Head of caudate nucleus (tissue), 42 donors: ENCODE results near the gene IFI27L1.

ENCODE experiments used
- DNase-seq, 42 donors: peaks; one replicate each; pipeline versions ENCODE4 v3.0.0 to v3.0.0-alpha.2; 2020 to 2021; ENCODE audit warnings: mixed read lengths in 7 of 42
- intact Hi-C: fragments of 100-400 bp; cut with DNase I; formaldehyde crosslinking; loops from one replicate; pipeline ENCODE4 v1.15.0; 2022

IFI27L1 gene

DNA sequence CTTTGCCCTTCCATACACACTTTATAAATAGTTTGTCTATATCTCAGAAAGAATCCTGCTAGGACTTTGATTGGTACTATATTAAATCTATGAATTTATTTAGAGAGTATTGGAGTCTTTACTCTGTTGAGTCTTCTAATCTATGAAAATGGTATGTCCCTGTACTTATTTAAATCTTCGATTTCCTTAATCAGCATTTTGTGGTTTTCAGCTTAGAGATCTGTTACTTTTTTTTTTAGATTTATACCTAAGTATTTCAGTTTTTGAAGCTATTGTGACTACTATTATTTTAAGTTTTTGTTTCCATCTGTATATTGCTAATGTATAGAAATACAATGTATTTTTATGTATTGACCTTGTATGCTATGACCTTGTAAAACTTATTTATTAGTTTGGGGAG is 61.7 kb downstream of the IFI27L1 start:
- intact Hi-C loops, result no loop called here
- no peak for DNase-seq

DNA sequence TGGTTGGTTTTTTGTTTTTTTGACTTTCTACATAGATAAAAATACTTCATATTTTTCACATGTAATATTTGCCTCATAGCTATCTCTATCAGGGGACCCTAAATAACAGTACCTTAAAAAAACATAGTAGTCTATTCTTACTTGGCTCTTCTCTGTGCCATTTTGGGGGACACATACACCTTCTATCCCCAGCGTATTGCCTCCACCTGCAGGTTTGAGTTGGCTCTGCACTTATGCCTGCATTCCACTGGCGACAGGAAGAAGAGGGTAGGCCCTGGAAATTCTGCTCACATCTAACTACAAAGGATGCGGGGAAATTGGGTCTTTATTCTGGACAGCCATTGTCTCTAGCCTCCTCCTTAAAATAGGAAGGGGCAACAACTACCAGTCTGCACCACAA is 62.1 kb downstream of the IFI27L1 start:
- DNase-seq, result peak in 2 of 42 donors; percentile 25 to 33

DNA sequence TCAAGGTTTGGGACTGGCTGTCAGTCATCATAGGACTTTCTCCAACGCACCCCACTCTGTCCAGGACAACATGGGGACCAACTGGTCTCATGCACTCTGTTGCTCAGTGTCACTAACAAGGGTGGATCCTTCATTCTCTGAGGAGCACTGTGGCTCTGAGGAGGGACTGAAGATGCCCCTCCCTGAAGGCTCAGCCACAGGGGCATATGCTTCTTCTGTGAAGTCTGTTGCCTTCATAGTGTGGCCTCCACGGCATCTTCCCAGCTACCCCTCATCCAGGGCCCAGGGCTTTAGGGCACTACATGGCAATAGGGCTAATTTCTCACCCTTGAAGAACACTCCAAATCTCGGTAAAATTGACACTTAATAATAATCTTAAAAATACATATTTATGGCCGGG is 62.6 kb downstream of the IFI27L1 start:
- intact Hi-C loops, result no loop called here
- peak in 1 of 42 donors; percentile 3 for DNase-seq

More for the DNA sequence above, 62.1 kb downstream of the IFI27L1 start:
- intact Hi-C loops, result no loop called here

DNA sequence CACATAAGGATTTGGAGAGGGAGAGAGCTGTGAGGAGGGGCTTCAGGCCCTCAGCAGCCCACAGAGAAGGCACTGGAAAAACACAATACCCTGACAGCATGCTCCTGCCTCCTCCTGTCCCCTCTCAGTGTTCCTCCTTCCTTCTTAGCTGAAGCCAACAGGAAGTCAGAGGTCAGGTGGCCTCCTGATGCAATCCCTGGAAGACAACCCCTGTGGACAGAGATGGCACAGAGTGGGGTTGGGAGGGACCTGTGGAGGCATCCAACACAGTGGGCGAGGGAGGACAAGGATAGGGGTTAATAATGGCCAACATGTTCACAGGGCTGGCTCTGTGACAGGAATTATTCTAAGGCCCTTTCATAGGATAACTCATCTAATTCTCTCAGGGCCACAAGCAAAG is 63.7 kb downstream of the IFI27L1 start:
- DNase-seq, result peak in 3 of 42 donors; percentile 34 to 51 (median 47)
- intact Hi-C loops, result no loop called here

DNA sequence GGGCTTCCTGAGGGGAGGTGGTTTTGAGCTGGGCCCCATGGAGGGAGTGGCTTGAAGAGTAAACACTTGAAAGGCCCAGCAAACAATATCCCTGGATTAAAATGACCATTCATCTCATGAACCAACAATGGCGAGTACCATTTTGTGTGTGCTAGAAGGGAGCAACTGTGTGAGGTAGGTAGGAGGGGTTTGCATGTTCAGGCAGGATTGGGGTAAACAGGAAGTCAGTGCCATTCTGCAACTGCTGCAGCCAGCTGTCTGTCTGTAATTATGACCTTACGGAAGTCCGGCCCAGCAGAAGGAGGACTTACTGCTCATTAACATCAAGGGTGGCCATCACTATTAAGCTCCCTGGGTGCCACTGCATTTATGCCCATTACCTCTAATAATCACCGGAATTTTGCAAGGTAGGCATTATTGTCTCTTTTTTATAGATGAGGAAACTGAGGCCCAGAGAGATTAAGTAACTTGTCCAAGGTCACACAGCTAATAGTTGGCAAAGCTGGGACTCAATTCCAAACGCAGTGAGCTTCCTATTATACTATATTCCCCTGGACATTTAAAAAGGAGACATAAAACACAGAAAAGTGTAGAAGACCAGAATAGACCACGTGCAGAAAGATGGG is 64.9 kb downstream of the IFI27L1 start:
- intact Hi-C loops, result no loop called here
- peak in 1 of 42 donors; percentile 22 for DNase-seq
